Measurements from ENCODE around the gene KICS2.

Gene KICS2

GRCh38 chr12:64261813-64262212 lies 39.7 kb upstream of the KICS2 start:
- TF ChIP-seq CTCF (IDR thresholded peaks at IDR 0.05; ENCODE audit: low read depth, low read length): no peak
- TF ChIP-seq POLR2A (IDR thresholded peaks at IDR 0.05; ENCODE audit: extremely low read depth, insufficient read length): no peak
- no peak for TF ChIP-seq MYC (IDR thresholded peaks at IDR 0.05; ENCODE audit: low read depth, low read length)
- no peak for TF ChIP-seq MAX (IDR thresholded peaks at IDR 0.05; ENCODE audit: low read depth, low read length)
- no peak overlapping the region for H3K4me3 ChIP-seq (ENCODE audit: low read depth, low read length)
- DNase-seq (ENCODE audit: low read depth): no peak

DNA sequence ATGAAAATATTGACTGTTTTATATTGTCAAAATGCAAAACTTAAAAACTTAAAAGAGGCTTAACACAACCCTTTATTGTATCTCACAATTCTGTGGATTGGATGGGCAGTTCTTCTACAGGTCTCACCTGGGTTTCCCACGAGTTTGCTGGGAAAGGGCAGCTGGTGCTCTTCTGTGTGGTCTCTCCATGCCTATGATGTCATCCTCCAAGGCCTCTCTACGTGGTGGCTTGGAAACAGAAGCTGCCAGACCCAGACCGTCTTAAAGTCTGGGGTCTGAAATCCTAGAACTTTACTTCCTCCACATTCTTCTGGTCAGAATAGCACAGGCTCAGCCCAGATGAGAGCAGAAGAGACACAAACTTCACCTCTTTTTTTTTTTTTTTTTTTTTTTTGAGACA lies 36.5 kb upstream of the KICS2 start:
- no peak for TF ChIP-seq POLR2A (IDR thresholded peaks at IDR 0.05; ENCODE audit: extremely low read depth, insufficient read length)
- TF ChIP-seq CTCF (IDR thresholded peaks at IDR 0.05; ENCODE audit: low read depth, low read length): no peak
- no peak for TF ChIP-seq MAX (IDR thresholded peaks at IDR 0.05; ENCODE audit: low read depth, low read length)
- no peak for TF ChIP-seq MYC (IDR thresholded peaks at IDR 0.05; ENCODE audit: low read depth, low read length)
- no peak overlapping the region for H3K4me3 ChIP-seq (ENCODE audit: low read depth, low read length)
- DNase-seq (ENCODE audit: low read depth): no peak

DNA sequence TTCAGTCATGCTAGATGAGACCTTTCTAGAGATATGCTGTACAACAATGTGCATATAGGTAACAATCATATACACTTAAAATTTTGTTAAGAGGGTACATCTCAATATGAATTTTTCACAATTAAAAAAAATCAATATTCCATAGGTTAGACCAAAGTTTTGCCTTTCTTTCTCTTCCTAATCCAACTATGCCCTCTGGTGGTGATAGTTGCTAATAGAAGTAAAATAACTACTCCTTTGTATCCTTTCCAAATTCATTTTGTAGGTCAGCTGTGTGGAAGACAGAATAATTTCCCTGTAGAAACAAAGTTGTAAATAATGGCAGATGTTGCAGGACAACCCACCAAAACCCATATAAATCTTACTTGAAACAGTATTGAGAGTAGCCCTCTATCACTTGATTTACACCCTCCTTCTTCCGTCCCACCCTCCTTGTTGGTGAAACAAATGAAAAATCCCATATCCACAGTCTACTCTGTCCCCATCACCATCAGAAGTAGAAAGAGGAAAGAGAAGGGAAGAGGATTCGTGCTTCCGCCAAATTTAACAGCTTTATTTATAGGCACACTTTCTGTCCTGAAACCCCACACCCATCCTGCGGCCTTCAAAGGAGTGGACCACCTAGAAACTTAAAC lies 34.2 kb upstream of the KICS2 start:
- DNase-seq (ENCODE audit: low read depth): peak; percentile 64
- no peak overlapping the region for H3K4me3 ChIP-seq (ENCODE audit: low read depth, low read length)
- no peak for TF ChIP-seq MAX (IDR thresholded peaks at IDR 0.05; ENCODE audit: low read depth, low read length)
- no peak for TF ChIP-seq MYC (IDR thresholded peaks at IDR 0.05; ENCODE audit: low read depth, low read length)
- TF ChIP-seq POLR2A (IDR thresholded peaks at IDR 0.05; ENCODE audit: extremely low read depth, insufficient read length): no peak
- peak; percentile 38 for TF ChIP-seq CTCF (IDR thresholded peaks at IDR 0.05; ENCODE audit: low read depth, low read length)

DNA sequence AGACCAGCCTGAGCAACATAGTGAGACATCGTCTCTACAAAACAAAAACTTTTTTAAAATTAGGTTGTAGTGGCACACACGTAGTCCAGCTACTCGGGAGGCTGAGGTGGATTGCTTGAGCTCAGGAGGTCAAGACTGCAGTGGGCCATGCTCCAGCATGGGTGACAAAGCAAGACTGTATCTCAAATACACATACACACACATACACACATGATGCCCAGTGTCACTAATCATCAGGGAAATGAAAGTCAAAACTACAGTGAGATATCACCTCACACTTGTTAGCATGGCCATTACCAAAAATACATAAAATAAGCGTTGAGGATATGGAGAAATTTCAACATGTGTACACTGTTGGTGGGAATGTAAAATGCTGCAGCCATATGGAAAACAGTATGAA lies 33.2 kb upstream of the KICS2 start:
- no peak overlapping the region for H3K4me3 ChIP-seq (ENCODE audit: low read depth, low read length)
- no peak for DNase-seq (ENCODE audit: low read depth)
- TF ChIP-seq MAX (IDR thresholded peaks at IDR 0.05; ENCODE audit: low read depth, low read length): no peak
- no peak for TF ChIP-seq MYC (IDR thresholded peaks at IDR 0.05; ENCODE audit: low read depth, low read length)
- TF ChIP-seq POLR2A (IDR thresholded peaks at IDR 0.05; ENCODE audit: extremely low read depth, insufficient read length): no peak
- TF ChIP-seq CTCF (IDR thresholded peaks at IDR 0.05; ENCODE audit: low read depth, low read length): no peak

- H3K4me3 ChIP-seq (ENCODE audit: low read depth, low read length): no peak overlapping the region
- no peak for DNase-seq (ENCODE audit: low read depth)
- no peak for TF ChIP-seq MYC (IDR thresholded peaks at IDR 0.05; ENCODE audit: low read depth, low read length)
- TF ChIP-seq MAX (IDR thresholded peaks at IDR 0.05; ENCODE audit: low read depth, low read length): no peak
- TF ChIP-seq CTCF (IDR thresholded peaks at IDR 0.05; ENCODE audit: low read depth, low read length): no peak
- no peak for TF ChIP-seq POLR2A (IDR thresholded peaks at IDR 0.05; ENCODE audit: extremely low read depth, insufficient read length)
These were observed 31.3 kb upstream of the KICS2 start for GRCh38 chr12:64253356-64253755.

All from NB4 (cell line).